Posterior cingulate gyrus (tissue), 11 donors: Measurements from ENCODE around the gene CHAF1A.

ENCODE experiments used
- DNase-seq, 10 donors: peaks; one replicate each; pipeline versions ENCODE4 v3.0.0 to v3.0.0-alpha.2; 2020 to 2021; ENCODE audit warnings: mixed read lengths in 3 of 10
- intact Hi-C: fragments of 100-400 bp; cut with DNase I; formaldehyde crosslinking; loops from one replicate; pipeline ENCODE4 v1.15.1; 2023

CHAF1A gene

DNA sequence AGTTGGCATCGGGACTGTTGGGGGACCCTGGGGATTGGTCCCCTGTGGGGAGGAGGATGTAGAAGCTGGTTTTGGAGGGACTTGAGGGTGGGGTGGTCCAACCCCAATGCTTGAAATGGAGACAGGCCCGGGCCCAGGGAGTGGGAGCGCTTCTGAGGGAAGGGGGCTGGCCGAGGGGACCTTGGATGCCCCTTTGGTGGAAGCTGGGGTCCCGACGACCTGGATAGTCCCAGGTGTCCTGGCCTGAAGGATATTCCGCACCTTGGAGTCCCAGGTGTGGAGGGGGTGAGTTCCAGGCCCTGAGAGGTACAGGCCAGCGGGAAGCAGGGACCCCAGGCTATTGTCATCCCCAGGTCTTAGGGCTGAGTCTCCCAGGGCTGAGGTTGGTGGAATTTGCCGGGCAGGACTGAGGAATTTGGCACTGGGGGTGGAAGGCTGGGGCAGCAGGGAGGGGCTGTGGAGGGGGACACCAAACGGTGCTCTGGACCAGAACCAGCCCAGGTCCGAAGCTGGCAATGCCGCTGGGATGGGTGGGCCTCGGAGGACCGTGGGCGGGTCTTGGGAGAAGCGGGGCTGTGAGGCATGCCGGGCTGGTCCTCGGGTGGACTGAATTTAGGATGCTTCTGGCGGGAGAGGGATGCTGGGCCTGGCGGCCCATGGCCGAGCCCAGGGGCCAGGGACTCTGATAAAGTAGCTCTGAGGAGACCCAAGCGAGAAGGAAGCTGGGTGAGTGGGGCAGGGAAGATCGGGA, 71.5 kb downstream of the CHAF1A start:
- intact Hi-C loops, result loop anchor here (5.0 kb wide), 1 partner anchor 227 kb away; the partner anchor contains the start of gene YJU2
- no peak for DNase-seq

DNA sequence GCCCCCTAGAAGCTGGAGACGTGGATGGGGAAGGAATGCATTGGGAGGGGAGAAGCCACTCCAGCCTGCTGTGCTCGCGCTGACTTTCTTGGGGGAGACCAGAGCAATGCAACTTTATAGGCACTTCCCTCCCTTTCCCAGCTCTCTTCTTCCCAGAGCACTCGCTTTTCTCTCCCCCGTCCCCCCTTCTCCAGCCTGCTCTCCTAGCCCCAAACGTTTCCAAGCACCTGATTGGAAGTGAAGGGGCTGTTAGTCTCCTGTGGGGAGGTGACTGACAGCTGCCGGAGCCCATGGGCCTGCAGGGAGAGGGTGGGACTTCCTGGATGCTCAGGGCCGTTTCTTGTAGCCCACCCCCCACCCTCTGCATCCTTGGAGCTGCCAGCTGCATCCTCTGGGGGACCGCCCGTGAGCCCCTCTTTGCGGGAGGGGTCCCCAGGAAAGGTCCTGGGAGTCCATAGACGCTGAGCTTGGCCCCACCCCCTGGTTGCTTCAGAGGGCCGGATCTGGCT, 72.1 kb downstream of the CHAF1A start:
- intact Hi-C loops, result loop anchor here (5.0 kb wide), 1 partner anchor 227 kb away; the partner anchor contains the start of gene YJU2
- peak; percentile 36 to 97 (median 78) for DNase-seq

DNA sequence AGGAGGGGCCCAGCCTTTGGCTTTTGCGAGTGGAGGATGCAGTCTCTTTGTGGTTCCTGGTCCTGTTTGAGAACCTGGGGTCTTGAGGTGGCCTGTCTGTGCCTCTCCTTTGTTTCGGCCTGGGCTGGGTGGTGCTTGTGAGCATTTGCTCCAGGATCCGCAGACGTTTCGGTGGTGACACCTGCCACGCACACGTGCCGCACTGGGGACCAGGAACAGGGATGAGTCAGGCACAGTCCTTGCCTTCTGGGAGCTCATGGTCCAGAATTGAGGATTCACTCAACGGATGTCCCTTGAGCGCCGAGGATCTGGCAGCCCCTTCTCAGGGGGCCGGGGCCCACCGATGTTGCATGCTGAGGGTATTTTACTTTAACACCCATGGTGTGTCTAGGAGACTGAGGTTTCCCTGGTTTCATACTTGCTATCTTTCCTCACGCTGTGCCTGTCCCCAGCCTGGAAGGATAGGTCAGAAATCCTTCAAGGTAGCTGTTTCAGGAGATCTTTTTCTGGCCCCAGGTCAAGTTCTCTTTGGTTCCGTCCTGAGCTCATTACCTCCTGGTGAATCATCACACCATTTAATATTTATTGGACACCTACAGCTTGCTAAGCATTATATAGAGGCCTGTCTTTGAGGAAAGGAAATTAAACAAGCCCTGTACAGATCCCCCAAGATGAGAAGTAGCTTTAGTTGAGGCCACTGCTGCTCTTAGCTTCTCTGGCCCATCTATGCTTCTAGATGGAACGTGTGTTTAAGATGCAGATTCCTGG, 74.8 kb downstream of the CHAF1A start:
- intact Hi-C loops, result no loop called here
- DNase-seq, result peak in 1 of 10 donors; percentile 64

DNA sequence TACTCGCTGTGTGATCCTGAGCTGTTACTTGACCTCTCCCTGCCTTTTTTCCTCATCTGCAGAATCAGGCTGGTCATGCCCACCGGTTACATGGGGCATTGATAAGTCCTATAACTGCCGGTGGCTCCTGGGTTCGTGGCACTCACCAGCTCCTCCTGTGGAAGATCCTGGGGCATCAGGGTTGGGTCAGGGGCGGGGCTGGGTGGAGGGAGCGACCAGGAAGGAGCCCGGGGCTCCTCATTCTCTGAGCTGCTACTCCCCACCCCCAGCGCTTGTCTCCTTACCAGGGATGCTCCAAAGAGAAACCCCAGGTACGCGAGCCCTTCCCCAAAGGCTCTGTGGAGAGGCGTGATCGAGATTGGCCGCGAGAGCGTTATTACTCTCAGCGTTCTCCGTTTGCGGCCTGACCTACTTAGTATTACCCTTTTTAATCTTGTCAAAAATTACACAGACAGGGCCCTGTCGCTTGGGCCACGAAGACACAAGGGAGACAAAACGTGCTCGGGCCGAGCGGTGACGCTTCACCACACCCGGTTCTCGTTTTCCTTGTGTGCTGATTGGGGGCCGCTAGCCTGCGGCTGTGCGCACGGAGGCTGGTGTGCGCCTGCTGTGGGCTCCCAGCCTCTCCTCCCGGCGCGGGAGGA, 80.4 kb downstream of the CHAF1A start:
- intact Hi-C loops, result no loop called here
- DNase-seq, result no peak

DNA sequence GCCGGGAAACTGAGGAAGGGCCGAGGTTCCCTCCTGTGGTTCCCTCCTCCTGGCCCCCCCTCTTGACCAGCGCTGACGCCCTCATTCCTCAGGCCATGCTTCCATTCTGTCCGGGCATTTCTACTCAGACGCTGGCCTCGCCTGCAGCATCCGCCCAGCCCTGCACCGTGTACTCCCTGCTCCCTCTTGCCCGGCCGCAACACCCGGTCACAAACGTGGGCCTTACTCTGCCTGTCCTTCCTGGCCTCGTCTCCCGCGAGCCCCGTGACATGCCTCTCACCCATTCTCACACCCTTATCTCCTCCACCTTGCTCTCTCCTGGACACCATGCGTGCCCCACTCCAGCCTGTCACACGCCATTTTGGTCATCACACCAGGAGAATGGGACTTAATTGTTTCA, 80.9 kb downstream of the CHAF1A start:
- intact Hi-C loops, result no loop called here
- DNase-seq, result no peak

DNA sequence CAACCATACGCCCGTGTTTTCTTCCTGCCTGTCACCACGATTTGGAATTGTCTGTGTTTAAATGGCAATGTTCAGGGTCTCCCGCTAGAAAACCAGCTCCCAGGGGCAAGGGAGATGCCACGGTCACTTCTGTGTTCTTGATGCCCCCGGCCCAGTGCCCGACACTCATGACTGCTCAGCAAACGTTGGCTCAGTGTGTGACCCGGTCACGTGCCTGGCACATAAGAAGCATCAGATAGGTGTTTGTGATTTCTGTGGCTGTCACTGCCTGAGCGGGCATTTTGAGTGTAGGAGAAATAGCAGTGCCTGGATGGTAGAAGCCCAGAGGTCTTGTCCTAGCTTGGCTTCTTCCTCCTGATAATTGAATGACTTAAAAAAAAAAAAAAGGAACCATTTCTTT, 85.1 kb downstream of the CHAF1A start:
- intact Hi-C loops, result no loop called here
- no peak for DNase-seq

DNA sequence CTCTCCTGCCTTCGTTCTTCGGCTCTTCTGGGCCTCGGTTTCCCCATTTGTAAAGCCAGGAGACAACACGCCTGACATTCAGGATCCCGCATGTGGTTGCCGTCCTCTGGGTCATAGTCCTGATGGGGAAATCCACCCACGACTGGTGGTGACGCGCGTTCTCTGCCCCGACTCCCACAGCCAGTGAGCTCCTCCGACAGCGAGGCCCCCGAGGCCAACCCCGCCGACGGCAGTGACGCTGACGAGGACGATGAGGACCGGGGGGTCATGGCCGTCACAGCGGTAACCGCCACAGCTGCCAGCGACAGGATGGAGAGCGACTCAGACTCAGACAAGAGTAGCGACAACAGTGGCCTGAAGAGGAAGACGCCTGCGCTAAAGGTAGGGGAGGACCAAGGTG, 86.1 kb downstream of the CHAF1A start:
- intact Hi-C loops, result no loop called here
- no peak for DNase-seq

DNA sequence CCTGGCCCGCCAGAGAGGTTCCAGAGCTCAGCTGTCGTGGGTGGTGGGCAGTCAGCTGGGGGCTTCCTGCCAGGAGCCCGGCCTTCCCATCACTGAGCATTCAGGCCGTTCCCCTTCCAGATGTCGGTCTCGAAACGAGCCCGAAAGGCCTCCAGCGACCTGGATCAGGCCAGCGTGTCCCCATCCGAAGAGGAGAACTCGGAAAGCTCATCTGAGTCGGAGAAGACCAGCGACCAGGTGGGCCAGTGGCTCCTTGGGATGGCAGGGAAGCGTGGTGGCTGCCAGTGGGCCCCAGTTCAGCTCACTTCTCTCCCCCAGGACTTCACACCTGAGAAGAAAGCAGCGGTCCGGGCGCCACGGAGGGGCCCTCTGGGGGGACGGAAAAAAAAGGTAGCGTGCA, 89.0 kb downstream of the CHAF1A start:
- intact Hi-C loops, result no loop called here
- no peak for DNase-seq

DNA sequence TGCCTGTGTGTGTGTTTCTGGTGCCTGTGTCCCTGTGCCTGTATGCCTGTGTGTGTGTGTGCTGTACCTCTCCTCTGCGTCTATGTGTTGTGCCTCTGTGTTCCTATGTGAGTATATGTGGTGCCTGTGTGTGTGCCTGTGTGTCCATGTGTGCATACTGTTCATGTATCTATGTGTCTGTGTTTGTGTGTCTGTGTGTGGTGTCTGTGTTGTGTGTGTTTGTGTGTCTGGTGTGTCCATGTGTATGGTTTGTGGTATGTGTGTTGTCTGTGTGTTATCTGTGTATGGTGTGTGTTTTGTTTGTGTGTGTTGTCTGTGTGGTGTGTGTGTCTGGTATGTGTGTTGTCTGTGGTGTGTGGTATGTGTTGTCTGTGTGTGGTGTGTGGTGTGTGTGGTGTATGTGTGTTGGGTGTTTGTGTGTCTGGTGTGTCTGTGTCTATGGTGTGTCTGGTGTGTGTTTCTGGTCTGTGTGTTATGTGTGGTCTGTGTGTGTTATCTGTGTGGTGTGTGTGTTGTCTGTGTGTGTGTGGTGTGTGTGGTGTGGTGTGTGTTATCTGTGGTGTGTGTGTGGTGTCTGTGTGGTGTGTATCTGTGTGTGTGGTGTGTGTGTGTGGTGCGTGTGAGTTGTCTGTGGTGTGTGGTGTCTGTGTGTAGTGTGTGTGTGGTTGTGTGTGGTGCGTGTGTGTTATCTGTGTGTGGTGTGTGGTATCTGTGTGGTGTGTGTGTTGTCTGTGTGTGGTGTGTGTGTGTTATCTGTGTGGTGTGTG, 90.1 kb downstream of the CHAF1A start:
- DNase-seq, result no peak
- intact Hi-C loops, result no loop called here
